ENCODE measurements around the gene CAVIN2.
"Not testable (repeated sequence)": the region's sequence is repeated elsewhere in the genome, so short reads cannot be mapped to it uniquely, and the experiment has no call there.

Gene CAVIN2

DNA sequence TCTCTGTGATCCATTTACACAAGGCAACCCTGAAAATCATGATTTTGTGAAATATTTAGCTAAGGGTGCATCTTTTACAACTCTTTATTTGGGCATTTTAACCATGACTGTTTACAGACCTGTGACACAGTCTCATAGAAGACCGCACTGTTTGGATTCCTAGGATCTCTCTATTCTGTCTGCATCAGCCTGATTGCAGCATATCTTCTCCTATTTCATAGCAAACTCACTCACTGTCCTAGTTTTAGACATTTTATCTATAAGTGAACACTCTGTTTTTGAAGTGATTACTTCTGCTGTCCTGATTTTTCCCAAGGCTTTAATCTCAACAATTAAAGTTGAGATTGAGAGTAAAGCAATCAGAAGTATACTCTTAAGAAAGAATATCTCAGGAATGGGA, 56.2 kb downstream of the CAVIN2 start:
- Histone ChIP-seq H3K4me3 (no peak overlapping the region), H3K27me3 (ENCODE audit: low read depth) (no peaks in the 10 kb centered on the region), H3K9me3 (no peaks in the 10 kb centered on the region), H3K36me3 (replicated peaks) (no peaks in the 10 kb centered on the region), H3K4me1 (peaks cover 17% of the 10 kb centered on the region)
- in situ Hi-C loops (cut with MboI; ENCODE audit: low sequenced_read_pairs): no loop called here
- DNase-seq (ENCODE audit: low spot score in 2 of 2): no peak

DNA sequence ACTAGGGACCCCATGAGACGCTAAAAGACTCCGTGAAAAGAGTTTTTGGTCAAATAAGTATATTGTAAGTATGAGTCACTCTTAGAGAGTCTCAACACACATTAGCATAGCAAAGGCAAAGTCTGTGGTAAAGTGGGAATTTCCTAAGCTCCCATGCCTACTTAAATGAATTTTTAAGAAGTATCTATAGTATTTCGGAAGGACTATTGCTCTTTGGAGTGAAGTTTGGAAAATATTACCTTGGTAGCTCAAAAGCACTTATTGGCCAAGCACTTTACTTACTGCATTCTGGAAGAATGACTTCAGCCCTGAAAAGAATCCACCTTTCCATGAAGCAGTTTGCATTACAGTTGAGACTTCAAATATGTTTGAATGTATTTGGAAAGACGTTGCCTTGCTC, 57.1 kb downstream of the CAVIN2 start:
- in situ Hi-C loops (cut with MboI; ENCODE audit: low sequenced_read_pairs): no loop called here
- Histone ChIP-seq H3K4me1 (peaks cover 17% of the 10 kb centered on the region), H3K9me3 (no peaks in the 10 kb centered on the region), H3K4me3 (no peak overlapping the region), H3K36me3 (replicated peaks) (no peaks in the 10 kb centered on the region), H3K27me3 (ENCODE audit: low read depth) (no peaks in the 10 kb centered on the region)
- peak in 1 of 2 experiments; percentile 70 for DNase-seq (ENCODE audit: low spot score in 2 of 2)

DNA sequence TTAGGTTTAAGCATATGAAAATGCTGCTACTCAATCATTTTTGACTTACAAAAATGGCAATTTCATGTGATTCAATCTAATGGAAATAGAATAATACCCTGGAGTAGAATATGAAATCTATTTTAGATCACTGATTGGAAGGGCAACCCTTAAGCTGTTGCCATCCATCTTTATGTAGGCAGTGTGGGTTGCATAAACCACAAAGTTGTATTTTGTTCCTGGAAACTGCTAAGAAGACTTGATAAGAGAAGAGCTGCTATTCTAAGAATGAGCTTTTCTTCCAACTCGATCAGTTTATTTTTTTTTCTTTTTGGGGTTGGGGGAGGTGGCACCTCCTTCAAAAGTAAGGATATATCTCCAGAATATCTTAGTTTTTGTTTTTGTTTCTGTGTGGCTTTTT, 60.2 kb downstream of the CAVIN2 start:
- H3K4me3 ChIP-seq: no peak overlapping the region
- no peaks in the 10 kb centered on the region for H3K27me3 ChIP-seq (ENCODE audit: low read depth)
- H3K9me3 ChIP-seq: no peaks in the 10 kb centered on the region
- in situ Hi-C loops (cut with MboI; ENCODE audit: low sequenced_read_pairs): no loop called here
- no peak for DNase-seq (ENCODE audit: low spot score in 2 of 2)
- H3K4me1 ChIP-seq: peaks cover 17% of the 10 kb centered on the region
- H3K36me3 ChIP-seq (replicated peaks): no peaks in the 10 kb centered on the region

GRCh38 chr2:191785651-191786050, 61.2 kb downstream of the CAVIN2 start:
- H3K4me3 ChIP-seq; DNase-seq (ENCODE audit: low spot score in 2 of 2); H3K27me3 ChIP-seq (ENCODE audit: low read depth); H3K9me3 ChIP-seq; in situ Hi-C loops (cut with MboI; ENCODE audit: low sequenced_read_pairs); H3K36me3 ChIP-seq (replicated peaks): not testable (repeated sequence)
- H3K4me1 ChIP-seq: peaks cover 17% of the 10 kb centered on the region

Measured in HAP-1 (cell line).